ENCODE measurements around the gene OSTM1. TPM values are rescaled to one million over a fixed set of nuclear protein-coding genes. Genes with fewer than 3 reads are reported as not detected.
A peak's percentile ranks its signal among the peaks of the same experiment; 100 is the strongest.

Gene OSTM1
- total and polyA plus RNA-seq, 2 of the 13 experiments (the other 11 are each of a cell fraction or from before 2014, with no cell fraction given) = 8.7 to 20.5 TPM

- TF ChIP-seq DMTF1 (CRISPR knock-in tag; IDR thresholded peaks at IDR 0.05) = no peak
- TF ChIP-seq BRCA1 (CRISPR knock-in tag; IDR thresholded peaks at IDR 0.05) = 0 out of 2 replicates have a peak, but pooled peaks have one; percentile 1
- TF ChIP-seq SMARCE1 (IDR thresholded peaks at IDR 0.05; ENCODE audit: borderline replicate concordance) = no peak
- no peak for TF ChIP-seq FIP1L1 (IDR thresholded peaks at IDR 0.05; ENCODE audit: borderline replicate concordance, insufficient read depth, low read depth, low read length)
- no peak for TF ChIP-seq IKZF5 (CRISPR knock-in tag; IDR thresholded peaks at IDR 0.05)
- no peak for TF ChIP-seq RFX3 (CRISPR knock-in tag; IDR thresholded peaks at IDR 0.05)
- TF ChIP-seq GATAD2A (CRISPR knock-in tag; IDR thresholded peaks at IDR 0.05) = 0 out of 2 replicates have a peak, but pooled peaks have one; percentile 3
Measured at GRCh38 chr6:108074057-108074358, 533 bp downstream of the OSTM1 start (continued).

GRCh38 chr6:108071736-108072276 is 2.7 kb downstream of the OSTM1 start:
- BruUV-seq (replicated peaks) = no TSS peak

More at GRCh38 chr6:108071736-108072276, 2.7 kb downstream of the OSTM1 start:
- DNase-seq (ENCODE audit: low spot score) (no peak), ATAC-seq (no peak), FAIRE-seq (no peak)
- H3K9me3 ChIP-seq (ENCODE audit: low read length) = no peaks in the 10 kb centered on the region
- H3K4me2 ChIP-seq (ENCODE audit: low read depth, low read length) = no peak overlapping the region
- no peaks in the 10 kb centered on the region for H3K36me3 ChIP-seq (replicated peaks in 1 of 2; ENCODE audit: control insufficient read depth in 1 of 2, insufficient read depth in 2 of 2, low read length in 2 of 2)
- no peak overlapping the region for H3K4me3 ChIP-seq (replicated peaks in 1 of 3; ENCODE audit: insufficient read depth in 1 of 3, low read depth in 2 of 3, low read length in 3 of 3)
- CTCF ChIA-PET (ENCODE audit: low intra/inter-chr PET ratio, low total read pairs) = no interaction called here
- POLR2A ChIA-PET = no interaction called here
- in situ Hi-C loops (cut with HindIII; ENCODE audit: extremely low pct_ligation_motif_present, low pct_unique_long_range_greater_than_20kb) (no loop called here), intact Hi-C loops (cut with micrococcal nuclease; ENCODE audit: unreplicated experiment) (no loop called here)
- no peak overlapping the region for H2AFZ ChIP-seq (ENCODE audit: low read length)
- no peak overlapping the region for H3K9ac ChIP-seq (ENCODE audit: insufficient read depth, low read depth, low read length)
- peaks cover 0 to 4% of the 10 kb centered on the region in 2 experiments; a peak in 1 of 5 replicates for H3K27me3 ChIP-seq (ENCODE audit: control insufficient read depth in 1 of 2, insufficient read depth in 2 of 2, low read length in 2 of 2)
- no peak overlapping the region for H3K27ac ChIP-seq (ENCODE audit: extremely low read length, insufficient read depth, low read length)
- H4K20me1 ChIP-seq (ENCODE audit: insufficient read depth, low read length) = no peaks in the 10 kb centered on the region
- peaks cover 3% of the 10 kb centered on the region for H3K79me2 ChIP-seq (ENCODE audit: insufficient read depth, low read length)
- WGBS (ENCODE audit: low lambda C conversion rate) = 97% methylated on average over 3 of the region's 3 CpGs
- H3K4me1 ChIP-seq (ENCODE audit: insufficient read depth, low read length) = peaks cover 28% of the 10 kb centered on the region
- TF ChIP-seq SMARCE1 (IDR thresholded peaks at IDR 0.05; ENCODE audit: borderline replicate concordance) (no peak), CBFB (CRISPR knock-in tag; IDR thresholded peaks at IDR 0.05) (no peak)
